Colonic mucosa (tissue), 4 donors: ENCODE measurements around the gene GPR180. TPM values are rescaled to one million over a fixed set of nuclear protein-coding genes. Genes with fewer than 3 reads are reported as not detected.

Experiments
- DNase-seq: peaks from one replicate; pipeline ENCODE4 v3.0.0-alpha.2; 2020
- H3K27ac ChIP-seq: fragments of 200-600 bp; one replicate; pipeline ENCODE4 v1.8.0; 2021
- H3K27me3 ChIP-seq: fragments of 200-600 bp; one replicate; pipeline ENCODE4 v1.8.0; 2021
- H3K36me3 ChIP-seq: fragments of 200-600 bp; one replicate; pipeline ENCODE4 v1.8.0; 2021
- H3K4me1 ChIP-seq: fragments of 200-600 bp; one replicate; pipeline ENCODE4 v1.8.0; 2021; ENCODE audit warnings: mild to moderate bottlenecking
- H3K4me3 ChIP-seq: fragments of 200-600 bp; one replicate; pipeline ENCODE4 v1.8.0; 2021
- H3K9ac ChIP-seq, 2 donors: one replicate each; pipeline ENCODE4 v1.7.0; 2013; ENCODE audit warnings: control low read depth in 2 of 2, low read depth in 2 of 2, low read length in 2 of 2
- H3K9me3 ChIP-seq: fragments of 200-600 bp; one replicate; pipeline ENCODE4 v1.8.0; 2021
- CTCF ChIP-seq: fragments of 200-600 bp; IDR thresholded peaks from one replicate; pipeline ENCODE4 v1.8.0; 2022; ENCODE audit warnings: antibody characterized with exemption, mild to moderate bottlenecking
- intact Hi-C: fragments of 100-400 bp; cut with DNase I; formaldehyde crosslinking; loops from one replicate; pipeline ENCODE4 v1.14.1; 2022
- total RNA-seq, 2 donors: library from RNA; stranded (reverse); fragmentation: NEBNext Ultra II Directional in 1 of 2; extraction: Animal tissue kit (Norgen Biotek cat#: 25700) in 1 of 2; gene quantifications; one replicate each; pipeline ENCODE4 v1.2.1, GENCODE V29; 2021
- donor health status: healthy.
- donor health status: DM: no; HTN: no; CAD: no.
- donor health status: DM: no; HTN: no; CAD: no.

The GPR180 gene
- total RNA-seq, 2 donors from 2014 or later: 3.2 to 5.9 TPM

GRCh38 chr13:94664889-94665288 lies 63.2 kb downstream of the GPR180 start:
- H3K4me3 ChIP-seq: no peak overlapping the region
- no peaks in the 10 kb centered on the region for H3K27me3 ChIP-seq
- H3K9ac ChIP-seq: no peak overlapping the region
- intact Hi-C loops: no loop called here
- DNase-seq: no peak
- no peaks in the 10 kb centered on the region for H3K36me3 ChIP-seq
- TF ChIP-seq CTCF: no peak
- H3K27ac ChIP-seq: no peak overlapping the region
- no peaks in the 10 kb centered on the region for H3K9me3 ChIP-seq
- no peaks in the 10 kb centered on the region for H3K4me1 ChIP-seq

- no peaks in the 10 kb centered on the region for H3K27me3 ChIP-seq
- H3K27ac ChIP-seq: no peak overlapping the region
- H3K9ac ChIP-seq: no peak overlapping the region
- no peak for TF ChIP-seq CTCF
- no peaks in the 10 kb centered on the region for H3K4me1 ChIP-seq
- no peak overlapping the region for H3K4me3 ChIP-seq
- intact Hi-C loops: no loop called here
- no peaks in the 10 kb centered on the region for H3K36me3 ChIP-seq
- no peak for DNase-seq
- no peaks in the 10 kb centered on the region for H3K9me3 ChIP-seq
Measured at GRCh38 chr13:94666065-94666464, 64.4 kb downstream of the GPR180 start.

GRCh38 chr13:94667190-94667589 lies 65.5 kb downstream of the GPR180 start:
- Histone ChIP-seq H3K9ac (no peak overlapping the region), H3K27ac (no peak overlapping the region), H3K27me3 (no peaks in the 10 kb centered on the region), H3K9me3 (no peaks in the 10 kb centered on the region), H3K36me3 (no peaks in the 10 kb centered on the region), H3K4me3 (no peak overlapping the region), H3K4me1 (no peaks in the 10 kb centered on the region)
- no peak for TF ChIP-seq CTCF
- DNase-seq: no peak
- intact Hi-C loops: no loop called here

GRCh38 chr13:94672400-94672799 lies 70.7 kb downstream of the GPR180 start:
- no peak for DNase-seq
- no peak overlapping the region for H3K27ac ChIP-seq
- no peaks in the 10 kb centered on the region for H3K27me3 ChIP-seq
- intact Hi-C loops: loop anchor here (10.0 kb wide), 2 partner anchors 482 to 732 kb away; no protein-coding TSS in a partner anchor
- TF ChIP-seq CTCF: no peak
- H3K36me3 ChIP-seq: no peaks in the 10 kb centered on the region
- no peak overlapping the region for H3K9ac ChIP-seq
- no peak overlapping the region for H3K4me3 ChIP-seq
- no peaks in the 10 kb centered on the region for H3K4me1 ChIP-seq
- no peaks in the 10 kb centered on the region for H3K9me3 ChIP-seq

GRCh38 chr13:94673851-94674250 lies 72.2 kb downstream of the GPR180 start:
- intact Hi-C loops: loop anchor here (10.0 kb wide), 2 partner anchors 481 to 731 kb away; no protein-coding TSS in a partner anchor
- TF ChIP-seq CTCF: no peak

More at GRCh38 chr13:94673851-94674250, 72.2 kb downstream of the GPR180 start:
- Histone ChIP-seq H3K27ac (no peak overlapping the region), H3K4me3 (no peak overlapping the region), H3K9me3 (no peaks in the 10 kb centered on the region), H3K36me3 (no peaks in the 10 kb centered on the region), H3K4me1 (no peaks in the 10 kb centered on the region), H3K9ac (no peak overlapping the region), H3K27me3 (no peaks in the 10 kb centered on the region)
- no peak for DNase-seq
